Stimulated activated CD8-positive, alpha-beta memory T cell treated with anti-CD3 and anti-CD28 coated beads, Interleukin-15, amount 100 ng/mL, for 48 hours (primary cell): Measurements from ENCODE around the gene POLR1A.

Source experiments
- DNase-seq, 2 donors: peaks; one replicate each; pipeline ENCODE4 v3.0.0-alpha.2; 2020; ENCODE audit warnings: low read depth in 2 of 2

POLR1A gene

GRCh38 chr2:86105252-86105968, at the start of gene POLR1A:
POLR1A (minus strand) TSS chr2:86105886; CDS start chr2:86105776, 110 bp downstream.
- peak; percentile 73 to 74 for DNase-seq

GRCh38 chr2:86150502-86150901, 44.8 kb upstream of the POLR1A start:
- DNase-seq: no peak

- DNase-seq: no peak
Observed at GRCh38 chr2:86147793-86148192, 42.1 kb upstream of the POLR1A start.

- no peak for DNase-seq
Observed at GRCh38 chr2:86143926-86144685, 38.4 kb upstream of the POLR1A start.

GRCh38 chr2:86143307-86143706, 37.6 kb upstream of the POLR1A start:
- no peak for DNase-seq

DNA sequence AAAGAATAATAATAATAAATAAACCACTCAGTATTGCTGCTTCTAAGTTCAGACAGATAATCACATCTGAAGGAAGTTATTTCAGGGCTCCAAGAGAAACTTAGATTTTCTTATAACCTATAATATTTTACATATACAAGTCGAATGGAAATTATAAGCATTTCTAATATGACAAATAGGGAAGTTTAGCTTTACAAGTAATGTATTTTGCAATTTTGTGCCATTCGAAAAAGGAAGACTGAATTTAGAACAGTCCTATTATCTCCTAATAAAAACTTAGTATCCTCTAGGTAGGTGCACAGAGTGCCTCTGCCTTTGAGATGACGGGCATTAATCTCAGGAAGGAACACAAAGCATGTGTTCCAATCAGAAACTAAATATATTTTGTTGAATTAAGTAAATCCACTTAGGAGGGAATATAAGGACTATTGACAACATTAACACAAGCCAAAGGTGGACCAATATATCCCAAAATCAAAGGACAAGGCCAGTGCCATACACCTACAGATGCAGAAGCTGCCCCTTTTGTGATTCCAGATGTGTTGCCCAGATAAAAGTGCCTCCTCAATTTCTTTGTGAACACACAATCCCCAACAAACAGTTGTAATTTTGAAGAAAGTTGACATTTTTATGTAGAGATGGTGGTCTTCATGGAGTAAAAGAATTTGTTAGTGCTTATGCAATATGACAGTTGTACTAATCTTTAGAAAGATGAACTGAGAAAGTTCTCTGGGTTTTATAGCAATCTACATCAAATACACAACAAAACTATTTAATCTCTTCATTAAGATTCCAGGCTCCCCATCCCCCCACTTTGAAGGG, 37.0 kb upstream of the POLR1A start:
- no peak for DNase-seq

DNA sequence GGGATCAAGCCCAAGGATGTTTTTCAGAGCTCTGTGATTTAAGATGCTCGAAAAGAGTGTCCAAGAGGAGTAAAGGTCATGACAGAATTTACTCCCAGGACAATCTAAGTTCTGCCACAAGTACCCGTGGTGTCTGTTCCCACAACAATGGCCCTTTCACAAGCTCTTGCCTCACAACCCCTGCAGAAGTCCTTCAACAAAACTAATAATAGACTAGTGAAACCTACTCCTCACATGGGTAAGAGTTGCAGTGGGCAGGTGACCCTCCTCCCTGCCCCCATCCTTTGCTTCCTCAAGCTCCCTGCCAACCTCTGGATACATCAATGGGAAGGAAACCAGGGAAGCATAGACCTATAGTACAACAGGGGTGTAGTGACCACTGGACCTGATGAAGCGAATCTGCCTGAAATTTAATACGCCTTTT, 35.3 kb upstream of the POLR1A start:
- no peak for DNase-seq

DNA sequence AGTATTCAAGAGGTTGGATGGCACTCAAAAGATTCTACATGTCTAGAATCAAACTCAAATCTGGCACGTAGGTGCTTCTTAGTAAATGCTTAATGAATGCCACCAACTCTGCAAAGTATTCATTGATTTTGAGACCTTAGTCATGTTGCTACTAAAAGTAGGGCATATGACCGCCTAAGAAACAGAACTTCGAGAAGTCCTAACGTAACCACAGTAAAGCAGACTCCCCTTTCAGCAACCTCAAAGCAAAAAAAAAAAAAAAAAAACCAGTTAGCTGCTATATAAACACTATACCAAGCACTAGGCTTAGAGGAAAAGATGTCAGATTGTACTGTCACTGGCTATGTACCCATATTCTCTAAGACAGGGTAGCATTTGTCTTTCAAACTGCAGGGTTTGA, 34.3 kb upstream of the POLR1A start:
- DNase-seq: no peak

DNA sequence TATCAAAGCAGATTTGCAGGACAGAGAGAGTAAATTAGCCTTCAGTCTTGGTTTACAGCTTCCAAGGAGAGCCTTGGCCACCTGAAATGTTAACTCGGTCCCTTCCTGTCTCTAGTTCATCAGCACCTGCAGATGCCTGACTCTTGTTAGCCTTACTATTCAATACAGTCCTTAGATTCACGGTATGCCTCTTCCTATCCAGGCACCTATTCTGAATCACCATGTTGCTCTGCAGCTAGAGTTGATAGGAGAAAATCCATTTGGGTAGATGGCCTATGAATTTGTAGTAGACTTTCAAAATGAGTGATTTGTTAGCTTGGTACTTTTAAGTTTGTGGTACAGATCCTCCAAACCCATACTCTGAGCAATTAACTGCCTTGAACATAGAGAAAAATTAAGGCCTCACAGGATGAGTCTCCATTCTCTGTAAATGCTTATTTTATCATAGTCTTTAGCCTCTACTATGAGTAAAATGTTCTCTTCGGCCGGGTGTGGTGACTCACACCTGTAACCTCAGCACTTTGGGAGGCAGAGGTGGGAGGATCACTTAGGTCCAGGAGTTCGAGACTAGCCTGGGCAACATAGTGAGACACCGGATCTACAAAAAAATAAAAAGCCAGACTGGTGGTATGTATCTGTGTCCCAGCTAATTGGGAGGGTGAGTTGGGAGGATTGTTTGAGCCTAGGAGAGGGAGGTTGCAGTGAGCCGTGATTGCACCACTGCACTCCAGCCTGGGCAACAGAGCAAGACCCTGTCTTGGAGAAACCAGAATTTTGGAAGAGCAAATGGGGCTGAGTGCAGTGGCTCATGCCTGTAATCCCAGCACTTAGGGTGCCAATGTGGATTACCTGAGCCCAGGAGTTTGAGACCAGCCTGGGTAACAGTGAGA, 33.3 kb upstream of the POLR1A start:
- DNase-seq: no peak

GRCh38 chr2:86136141-86136540, 30.5 kb upstream of the POLR1A start:
- no peak for DNase-seq

- no peak for DNase-seq
Observed at GRCh38 chr2:86135653-86136052, 30.0 kb upstream of the POLR1A start.

DNA sequence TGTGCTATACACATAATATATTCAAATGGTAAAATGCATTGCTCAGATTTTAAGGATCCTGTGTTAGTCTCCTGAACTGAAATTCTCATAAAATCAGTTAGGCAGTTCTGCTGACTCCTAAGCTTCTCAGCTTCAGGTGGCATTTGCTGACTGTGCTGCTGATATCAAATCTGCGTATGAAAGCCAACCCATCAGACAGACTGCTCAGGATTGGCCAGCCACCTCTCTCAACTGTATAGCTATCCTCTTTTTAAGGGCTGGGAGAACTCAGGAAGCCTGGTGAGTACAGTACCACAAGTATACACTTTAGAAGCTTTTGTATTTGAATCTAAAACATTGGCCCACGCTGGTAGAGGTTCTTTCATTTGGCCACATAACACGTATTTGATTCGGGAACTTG, 29.0 kb upstream of the POLR1A start:
- DNase-seq: no peak

GRCh38 chr2:86124683-86125082, 19.0 kb upstream of the POLR1A start:
- no peak for DNase-seq

- DNase-seq: no peak
Observed at GRCh38 chr2:86123328-86123925, 17.7 kb upstream of the POLR1A start.

DNA sequence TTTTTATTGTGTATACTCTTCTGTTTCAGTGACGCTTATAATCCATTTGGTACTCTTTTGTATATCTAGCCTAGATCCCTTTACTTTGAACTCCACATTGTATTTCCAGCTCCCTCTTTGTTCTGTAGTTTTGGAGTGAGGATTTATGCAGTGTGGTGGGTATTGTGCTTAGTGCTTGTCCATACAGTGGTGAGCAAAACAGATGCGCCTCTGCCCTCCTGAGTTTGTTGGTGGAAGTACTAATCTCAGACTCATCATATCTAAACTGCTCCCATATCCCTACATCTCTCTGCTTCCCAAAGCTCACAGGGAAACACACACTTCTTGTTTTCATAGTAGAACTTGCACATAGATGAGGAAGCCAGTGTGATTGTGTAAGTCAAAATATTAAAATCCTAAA, 12.4 kb upstream of the POLR1A start:
- no peak for DNase-seq

GRCh38 chr2:86107031-86107430, 1.3 kb upstream of the POLR1A start:
- DNase-seq: no peak

GRCh38 chr2:86105969-86106945, 571 bp upstream of the POLR1A start, which contains the start of gene PTCD3:
PTCD3 (plus strand) TSS chr2:86106235; CDS start chr2:86106248, 13 bp downstream.
- DNase-seq: peak; percentile 90 to 92

DNA sequence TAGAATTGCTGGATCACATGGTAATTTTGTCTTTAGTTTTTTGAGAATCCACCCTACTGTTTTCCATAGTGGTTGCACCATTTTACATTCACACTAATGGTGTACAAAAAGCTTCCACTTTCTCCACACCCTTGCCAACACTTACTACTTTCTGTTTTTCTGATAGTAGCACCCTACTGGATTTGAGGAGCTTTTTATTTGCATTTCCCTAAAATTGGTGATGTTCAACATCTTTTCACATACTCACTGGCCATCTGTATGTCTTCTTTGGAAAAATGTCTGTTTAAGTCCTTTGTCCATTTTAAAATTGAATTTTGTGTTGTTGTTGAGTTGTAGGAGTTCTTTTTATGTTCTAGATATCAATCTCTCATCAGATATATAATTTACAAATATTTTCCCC, 3.5 kb downstream of the POLR1A start:
- DNase-seq: no peak

GRCh38 chr2:86097913-86098312, 7.8 kb downstream of the POLR1A start:
- DNase-seq: no peak
